Placental pericyte (primary cell): ENCODE data around the gene KIT. TPM values are rescaled to one million over a fixed set of nuclear protein-coding genes. Genes with fewer than 3 reads are reported as not detected.

Experiments
- total RNA-seq: library from RNA; depleted of rRNA; stranded (reverse); fragments of >200 nt; gene quantifications from 2 replicates; pipeline ENCODE4 v1.2.3, GENCODE V29; 2012

The KIT gene
- under 0.01 and 2.0 TPM in 2 replicates for total RNA-seq

DNA sequence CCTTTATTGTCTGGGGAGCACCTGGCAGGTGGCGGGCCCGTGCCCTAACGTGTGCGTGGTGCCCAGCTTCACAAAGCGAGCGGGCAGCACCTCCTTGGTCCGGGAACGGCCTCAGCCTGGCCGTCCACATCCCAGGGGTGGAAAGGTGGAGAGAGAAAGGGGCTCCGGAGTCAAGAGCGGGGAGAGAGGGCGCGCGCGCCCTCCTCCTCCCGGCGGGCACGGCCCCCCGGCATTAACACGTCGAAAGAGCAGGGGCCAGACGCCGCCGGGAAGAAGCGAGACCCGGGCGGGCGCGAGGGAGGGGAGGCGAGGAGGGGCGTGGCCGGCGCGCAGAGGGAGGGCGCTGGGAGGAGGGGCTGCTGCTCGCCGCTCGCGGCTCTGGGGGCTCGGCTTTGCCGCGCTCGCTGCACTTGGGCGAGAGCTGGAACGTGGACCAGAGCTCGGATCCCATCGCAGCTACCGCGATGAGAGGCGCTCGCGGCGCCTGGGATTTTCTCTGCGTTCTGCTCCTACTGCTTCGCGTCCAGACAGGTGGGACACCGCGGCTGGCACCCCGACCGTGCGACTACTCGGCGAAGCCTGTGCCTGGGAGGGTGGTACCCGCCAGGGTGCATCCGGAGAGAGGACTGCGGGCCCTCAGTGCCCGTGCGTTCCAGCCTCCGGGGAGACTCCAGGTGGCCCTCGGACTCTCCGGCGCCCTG lies at the start of gene KIT:
Gene KIT (plus strand): TSS at position 407 of the 701 bp plus-strand sequence. CDS start 58 bp downstream, at position 465.

